ENCODE measurements around the gene PDE6A.

The PDE6A gene

GRCh38 chr5:149931992-149932436, 12.6 kb downstream of the PDE6A start:
- TF ChIP-seq JUND (IDR thresholded peaks at IDR 0.05; ENCODE audit: low read depth), result no peak
- peak in 1 of 2 experiments; percentile 33 for DNase-seq (ENCODE audit: low read depth in 1 of 2, low spot score in 1 of 2)
- in situ Hi-C loops (cut with HindIII; ENCODE audit: low pct_unique_long_range_greater_than_20kb, low sequenced_read_pairs), result no loop called here

GRCh38 chr5:149930749-149931574, 13.6 kb downstream of the PDE6A start:
- TF ChIP-seq JUND (IDR thresholded peaks at IDR 0.05; ENCODE audit: low read depth), result no peak
- in situ Hi-C loops (cut with HindIII; ENCODE audit: low pct_unique_long_range_greater_than_20kb, low sequenced_read_pairs), result no loop called here
- DNase-seq (ENCODE audit: low read depth in 1 of 2, low spot score in 1 of 2), result no peak

GRCh38 chr5:149930043-149930748, 14.4 kb downstream of the PDE6A start:
- in situ Hi-C loops (cut with HindIII; ENCODE audit: low pct_unique_long_range_greater_than_20kb, low sequenced_read_pairs), result no loop called here
- no peak for DNase-seq (ENCODE audit: low read depth in 1 of 2, low spot score in 1 of 2)
- no peak for TF ChIP-seq JUND (IDR thresholded peaks at IDR 0.05; ENCODE audit: low read depth)

- DNase-seq (ENCODE audit: low read depth in 1 of 2, low spot score in 1 of 2), result no peak
Measured at GRCh38 chr5:149924486-149924885, 20.1 kb downstream of the PDE6A start.

GRCh38 chr5:149922950-149923349, 21.6 kb downstream of the PDE6A start:
- TF ChIP-seq JUND (IDR thresholded peaks at IDR 0.05; ENCODE audit: low read depth), result no peak
- DNase-seq (ENCODE audit: low read depth in 1 of 2, low spot score in 1 of 2), result no peak
- in situ Hi-C loops (cut with HindIII; ENCODE audit: low pct_unique_long_range_greater_than_20kb, low sequenced_read_pairs), result no loop called here

More at GRCh38 chr5:149924486-149924885, 20.1 kb downstream of the PDE6A start:
- TF ChIP-seq JUND (IDR thresholded peaks at IDR 0.05; ENCODE audit: low read depth), result no peak
- in situ Hi-C loops (cut with HindIII; ENCODE audit: low pct_unique_long_range_greater_than_20kb, low sequenced_read_pairs), result no loop called here

- no peak for DNase-seq (ENCODE audit: low read depth in 1 of 2, low spot score in 1 of 2)
- TF ChIP-seq JUND (IDR thresholded peaks at IDR 0.05; ENCODE audit: low read depth), result no peak
- in situ Hi-C loops (cut with HindIII; ENCODE audit: low pct_unique_long_range_greater_than_20kb, low sequenced_read_pairs), result no loop called here
Measured at GRCh38 chr5:149921597-149921996, 23.0 kb downstream of the PDE6A start.

GRCh38 chr5:149917073-149917676, 27.4 kb downstream of the PDE6A start:
- in situ Hi-C loops (cut with HindIII; ENCODE audit: low pct_unique_long_range_greater_than_20kb, low sequenced_read_pairs), result no loop called here
- DNase-seq (ENCODE audit: low read depth in 1 of 2, low spot score in 1 of 2), result no peak
- no peak for TF ChIP-seq JUND (IDR thresholded peaks at IDR 0.05; ENCODE audit: low read depth)

- no peak for DNase-seq (ENCODE audit: low read depth in 1 of 2, low spot score in 1 of 2)
- no peak for TF ChIP-seq JUND (IDR thresholded peaks at IDR 0.05; ENCODE audit: low read depth)
- in situ Hi-C loops (cut with HindIII; ENCODE audit: low pct_unique_long_range_greater_than_20kb, low sequenced_read_pairs), result no loop called here
Measured at GRCh38 chr5:149916334-149917072, 28.1 kb downstream of the PDE6A start.

- DNase-seq (ENCODE audit: low read depth in 1 of 2, low spot score in 1 of 2), result peak; percentile 41 to 78
- peak; percentile 44; the same call in 1 of the 2 replicates for TF ChIP-seq JUND (IDR thresholded peaks at IDR 0.05; ENCODE audit: low read depth)
- in situ Hi-C loops (cut with HindIII; ENCODE audit: low pct_unique_long_range_greater_than_20kb, low sequenced_read_pairs), result no loop called here
Measured at GRCh38 chr5:149915392-149916260, 29.0 kb downstream of the PDE6A start.

GRCh38 chr5:149913436-149914419, 30.9 kb downstream of the PDE6A start:
- in situ Hi-C loops (cut with HindIII; ENCODE audit: low pct_unique_long_range_greater_than_20kb, low sequenced_read_pairs), result no loop called here
- TF ChIP-seq JUND (IDR thresholded peaks at IDR 0.05; ENCODE audit: low read depth), result no peak
- no peak for DNase-seq (ENCODE audit: low read depth in 1 of 2, low spot score in 1 of 2)

All from T47D (cell line).